ENCODE data around the gene NFKB1.

- TF ChIP-seq CTCF (IDR thresholded peaks at IDR 0.05; ENCODE audit: insufficient read depth, low read length) (no peak), POLR2AphosphoS5 (IDR thresholded peaks at IDR 0.05; ENCODE audit: low read depth) (no peak), REST (IDR thresholded peaks at IDR 0.05; ENCODE audit: insufficient replicate concordance, low read depth) (no peak)
Measured at GRCh38 chr4:102534845-102535244, 33.7 kb downstream of the NFKB1 start.
